H9 (cell line): ENCODE data around the gene EIF3A. TPM values are rescaled to one million over a fixed set of nuclear protein-coding genes. Genes with fewer than 3 reads are reported as not detected.

Experiments
- DNase-seq: peaks from one replicate; pipeline ENCODE4 v3.0.0-alpha.2; 2017
- H2AFZ ChIP-seq: one replicate; pipeline ENCODE4 v1.6.1; 2013; ENCODE audit warnings: mild to moderate bottlenecking, low read length, control low read depth, moderate library complexity
- H2AK5ac ChIP-seq: 2 replicates; pipeline ENCODE4 v1.6.1; 2013; ENCODE audit warnings: low read length, control low read depth, mixed read lengths; ENCODE audit not compliant: insufficient read length
- H2BK120ac ChIP-seq: one replicate; pipeline ENCODE4 v1.6.1; 2013; ENCODE audit warnings: low read depth, mild to moderate bottlenecking, low read length, control low read depth, inconsistent platforms; ENCODE audit not compliant: poor library complexity, severe bottlenecking
- H2BK12ac ChIP-seq: 2 replicates; pipeline ENCODE4 v1.6.1; 2013; ENCODE audit warnings: low read length, control low read depth, mixed read lengths, low read depth; ENCODE audit not compliant: insufficient read length
- H2BK15ac ChIP-seq: 2 replicates; pipeline ENCODE4 v1.6.1; 2013; ENCODE audit warnings: low read depth, low read length, control low read depth
- H2BK20ac ChIP-seq: one replicate; pipeline ENCODE4 v1.6.1; 2013; ENCODE audit warnings: low read depth, mild to moderate bottlenecking, low read length, control low read depth, inconsistent platforms; ENCODE audit not compliant: poor library complexity, severe bottlenecking
- H2BK5ac ChIP-seq: 2 replicates; pipeline ENCODE4 v1.6.1; 2013; ENCODE audit warnings: low read length, control low read depth, mixed read lengths; ENCODE audit not compliant: insufficient read length
- H3K14ac ChIP-seq: 2 replicates; pipeline ENCODE4 v1.6.1; 2013; ENCODE audit warnings: low read length, control low read depth; ENCODE audit not compliant: insufficient read depth
- H3K18ac ChIP-seq: 2 replicates; pipeline ENCODE4 v1.6.1; 2013; ENCODE audit warnings: low read depth, mild to moderate bottlenecking, mixed read lengths, low read length, control low read depth; ENCODE audit not compliant: insufficient read length
- H3K23ac ChIP-seq: 2 replicates; pipeline ENCODE4 v1.6.1; 2013; ENCODE audit warnings: low read length, control low read depth, mixed read lengths, low read depth; ENCODE audit not compliant: insufficient read length
- H3K23me2 ChIP-seq: 2 replicates; pipeline ENCODE4 v1.6.1; 2013; ENCODE audit warnings: low read depth, mild to moderate bottlenecking, mixed read lengths, low read length, control low read depth; ENCODE audit not compliant: insufficient read length, poor library complexity, severe bottlenecking
- H3K27ac ChIP-seq: 2 replicates; pipeline ENCODE4 v1.5.1; 2013; ENCODE audit warnings: low read length, control low read depth, mixed read lengths, low read depth; ENCODE audit not compliant: insufficient read length
- H3K27me3 ChIP-seq: 2 replicates; pipeline ENCODE4 v1.6.1; 2013; ENCODE audit warnings: low read length, control low read depth, inconsistent platforms; ENCODE audit not compliant: insufficient read depth
- H3K4ac ChIP-seq: 2 replicates; pipeline ENCODE4 v1.6.1; 2013; ENCODE audit warnings: low read depth, mild to moderate bottlenecking, control low read depth, inconsistent platforms, low read length, moderate library complexity
- H3K4me1 ChIP-seq: 2 replicates; pipeline ENCODE4 v1.6.1; 2013; ENCODE audit warnings: low read length, control low read depth, inconsistent platforms; ENCODE audit not compliant: insufficient read depth
- H3K4me2 ChIP-seq: 2 replicates; pipeline ENCODE4 v1.6.1; 2013; ENCODE audit warnings: low read length, control low read depth, mixed read lengths; ENCODE audit not compliant: insufficient read length, insufficient read depth
- H3K56ac ChIP-seq: 2 replicates; pipeline ENCODE4 v1.6.1; 2013; ENCODE audit warnings: low read depth, mild to moderate bottlenecking, mixed read lengths, low read length, control low read depth; ENCODE audit not compliant: insufficient read length
- H3K79me1 ChIP-seq: 2 replicates; pipeline ENCODE4 v1.6.1; 2013; ENCODE audit warnings: low read depth, mild to moderate bottlenecking, moderate library complexity, low read length, control low read depth, inconsistent platforms; ENCODE audit not compliant: insufficient read depth, poor library complexity, severe bottlenecking
- H3K79me2 ChIP-seq: 2 replicates; pipeline ENCODE4 v1.6.1; 2013; ENCODE audit warnings: low read length, control low read depth, inconsistent platforms; ENCODE audit not compliant: insufficient read depth
- H3K9ac ChIP-seq: 2 replicates; pipeline ENCODE4 v1.6.1; 2013; ENCODE audit warnings: low read length, control low read depth, mixed read lengths; ENCODE audit not compliant: insufficient read length; ENCODE audit errors: extremely low read depth
- H3K9me3 ChIP-seq: one replicate; pipeline ENCODE4 v1.6.1; 2013; ENCODE audit warnings: low read depth, low read length, inconsistent platforms; ENCODE audit not compliant: control insufficient read depth
- H3T11ph ChIP-seq: one replicate; pipeline ENCODE4 v1.6.1; 2013; ENCODE audit warnings: mild to moderate bottlenecking, low read length, control low read depth, inconsistent platforms
- H4K20me1 ChIP-seq: one replicate; pipeline ENCODE4 v1.6.1; 2013; ENCODE audit not compliant: control insufficient read depth, insufficient read length, insufficient read depth
- H4K5ac ChIP-seq: 2 replicates; pipeline ENCODE4 v1.6.1; 2013; ENCODE audit warnings: low read depth, mild to moderate bottlenecking, mixed read lengths, low read length, control low read depth; ENCODE audit not compliant: insufficient read length
- H4K8ac ChIP-seq: replicated peaks from 2 replicates; pipeline ENCODE4 v1.6.1; 2013; ENCODE audit warnings: low read length, control low read depth, mixed read lengths, low read depth; ENCODE audit not compliant: insufficient read length
- H4K91ac ChIP-seq: 2 replicates; pipeline ENCODE4 v1.6.1; 2013; ENCODE audit warnings: low read depth, mild to moderate bottlenecking, moderate library complexity, mixed read lengths, low read length, control low read depth; ENCODE audit not compliant: insufficient read length
- H3K27ac Mint-ChIP-seq, 3 experiments: 2 replicates in 2 of 3; 3 replicates in 1 of 3; pipeline ENCODE4 v1.8.0; 2020 to 2021; ENCODE audit warnings: mixed read lengths in 3 of 3, mild to moderate bottlenecking in 1 of 3, moderate library complexity in 1 of 3
- H3K27me3 Mint-ChIP-seq: 2 replicates; pipeline ENCODE4 v1.8.0; 2021; ENCODE audit warnings: low read depth, mild to moderate bottlenecking, moderate library complexity, mixed read lengths
- H3K36me3 Mint-ChIP-seq, 3 experiments: 2 replicates in 2 of 3; 3 replicates in 1 of 3; pipeline ENCODE4 v1.8.0; 2020 to 2021; ENCODE audit warnings: low read depth in 3 of 3, mixed read lengths in 3 of 3; ENCODE audit not compliant: insufficient read depth in 1 of 3
- H3K4me1 Mint-ChIP-seq, 2 experiments: 2 replicates each; pipeline ENCODE4 v1.8.0; 2020; ENCODE audit warnings: mixed read lengths in 2 of 2
- H3K4me3 Mint-ChIP-seq, 2 experiments: 2 replicates in 1 of 2; 3 replicates in 1 of 2; pipeline ENCODE4 v1.8.0; 2020 to 2021; ENCODE audit warnings: mild to moderate bottlenecking in 2 of 2, mixed read lengths in 2 of 2, moderate library complexity in 1 of 2
- H3K9me3 Mint-ChIP-seq, 2 experiments: 2 replicates in 1 of 2; 3 replicates in 1 of 2; pipeline ENCODE4 v1.8.0; 2020; ENCODE audit warnings: mild to moderate bottlenecking in 2 of 2, mixed read lengths in 2 of 2, moderate library complexity in 1 of 2
- CTCF ChIP-seq: fragments of 200-600 bp; sonication (generic); conservative IDR thresholded peaks from 3 replicates; pipeline ENCODE4 v1.8.0; 2021; ENCODE audit warnings: antibody characterized with exemption, mild to moderate bottlenecking
- whole genome bisulfite sequencing: extraction: QIAGEN DNeasy Blood & Tissue Kit; methylation state at CpG from one replicate; pipeline ENCODE4 v1.1.7; 2013; ENCODE audit warnings: missing lambda C conversion rate, low lambda C conversion rate, mixed read lengths; ENCODE audit not compliant: insufficient read length; ENCODE audit errors: extremely low coverage; 5-methylcytosine and 5-hydroxymethylcytosine counted together
- long read RNA-seq: library from polyadenylated mRNA; unstranded; transcript quantifications from one replicate; pipeline ENCODE4 v2.0.0, GENCODE V29; 2020
- total RNA-seq: library from RNA; stranded (reverse); gene quantifications from 2 replicates; pipeline ENCODE4 v1.2.1, GENCODE V29; 2021

Gene EIF3A
- 206 TPM in 2 replicates for total RNA-seq
- long read RNA-seq, full-length matches to known transcripts: 75 of 1,632 reads
- long read RNA-seq, partial matches to known transcripts: 1,522 of 1,632 reads
- long read RNA-seq, other reads (novel, unspliced or antisense): 35 of 1,632 reads

GRCh38 chr10:119080521-119081259 lies at the start of gene EIF3A:
TSS of gene EIF3A (minus strand) at chr10:119080817. CDS start at chr10:119080676, 141 bp downstream.
- peak within 1 kb of the TSS; percentile 93 for H3K14ac ChIP-seq
- H2BK120ac ChIP-seq: no peak within 1 kb of the TSS
- H2BK5ac ChIP-seq: peak within 1 kb of the TSS; percentile 66
- peak within 1 kb of the TSS; percentile 46 for H4K5ac ChIP-seq
- H3K18ac ChIP-seq: peak within 1 kb of the TSS; percentile 87
- H3K4me1 Mint-ChIP-seq: peaks cover 20 to 25% of the 10 kb centered on the region in 2 experiments
- H2BK20ac ChIP-seq: no peak within 1 kb of the TSS
- WGBS: no CpG with 5 or more reads among the region's 74 CpGs
- H3K4ac ChIP-seq: peak within 1 kb of the TSS; percentile 59; the same call in 1 of the 2 replicates
- H3K79me1 ChIP-seq: no peaks in the 10 kb centered on the region
- DNase-seq: peak; percentile 93
- H3K9ac ChIP-seq: peak within 1 kb of the TSS; percentile 95
- H2BK15ac ChIP-seq: no peak within 1 kb of the TSS
- H3K23ac ChIP-seq: no peak within 1 kb of the TSS
- peak within 1 kb of the TSS; percentile 94 to 99 for H3K4me3 Mint-ChIP-seq
- peaks cover 5% of the 10 kb centered on the region for H3K23me2 ChIP-seq
- H4K91ac ChIP-seq: peak within 1 kb of the TSS; percentile 53
- H4K8ac ChIP-seq: peak within 1 kb of the TSS; percentile 27
- H3K56ac ChIP-seq: peak within 1 kb of the TSS; percentile 37
- no peaks in the 10 kb centered on the region for H4K20me1 ChIP-seq
- peak within 1 kb of the TSS; percentile 98 to 99 (median 99) for H3K27ac Mint-ChIP-seq
- H2AFZ ChIP-seq: peak within 1 kb of the TSS; percentile 4
- H3K79me2 ChIP-seq: peaks cover 44% of the 10 kb centered on the region
- H3K4me2 ChIP-seq: peak within 1 kb of the TSS; percentile 98
- H3K27ac ChIP-seq: peak within 1 kb of the TSS; percentile 91
- H3T11ph ChIP-seq: no peak within 1 kb of the TSS
- peaks cover 0 to 2% of the 10 kb centered on the region in 2 experiments; a peak in 2 of 5 replicates for H3K9me3 Mint-ChIP-seq
- no peak within 1 kb of the TSS for H2AK5ac ChIP-seq
- H2BK12ac ChIP-seq: no peak within 1 kb of the TSS
- H3K36me3 Mint-ChIP-seq: peaks cover 18 to 32% (median 20%) of the 10 kb centered on the region in 3 experiments
- H3K27me3 Mint-ChIP-seq: no peaks in the 10 kb centered on the region
- no peaks in the 10 kb centered on the region for H3K27me3 ChIP-seq
- no peaks in the 10 kb centered on the region for H3K4me1 ChIP-seq
- no peak for TF ChIP-seq CTCF
- no peaks in the 10 kb centered on the region for H3K9me3 ChIP-seq
